GM12891 (cell line): Measurements from ENCODE around the gene NLK.

ENCODE experiments used
- PAX5 ChIP-seq: IDR thresholded peaks from 2 replicates; pipeline ENCODE4 v1.6.1; 2011; ENCODE audit warnings: low read length, moderate library complexity, mild to moderate bottlenecking; ENCODE audit not compliant: insufficient read depth, severe bottlenecking
- POLR2A ChIP-seq: IDR thresholded peaks from 2 replicates; pipeline ENCODE4 v1.6.1; 2011; ENCODE audit warnings: low read depth, low read length, control low read depth
- POLR2AphosphoS5 ChIP-seq: IDR thresholded peaks from 2 replicates; pipeline ENCODE4 v1.6.1; 2011; ENCODE audit warnings: low read depth, low read length, control low read depth
- SPI1 ChIP-seq: IDR thresholded peaks from 2 replicates; pipeline ENCODE4 v1.6.1; 2011; ENCODE audit warnings: low read depth, low read length, control low read depth
- TAF1 ChIP-seq: IDR thresholded peaks from 2 replicates; pipeline ENCODE4 v1.6.1; 2011; ENCODE audit warnings: low read depth, low read length, control low read depth

GRCh38 chr17:28178800-28179199, 136.3 kb downstream of the NLK start:
- no peak for TF ChIP-seq POLR2AphosphoS5
- TF ChIP-seq POLR2A: no peak
- no peak for TF ChIP-seq TAF1
- TF ChIP-seq SPI1: no peak
- TF ChIP-seq PAX5: no peak
